T-helper 1 cell treated with Interleukin-12 subunit alpha and Interleukin-12 subunit beta and Interleukin-4 antibody, amounts not matched to agents 30 ng/mL and 1 ng/mL, for 36 hours (primary cell): ENCODE measurements around the gene PRUNE1. TPM values are rescaled to one million over a fixed set of nuclear protein-coding genes. Genes with fewer than 3 reads are reported as not detected.

Experiments
- intact Hi-C: fragments of 100-400 bp; cut with micrococcal nuclease; formaldehyde crosslinking; loops from one replicate; pipeline ENCODE4 v1.15.1; 2024
- total RNA-seq: library from RNA; stranded (reverse); gene quantifications from 2 replicates; pipeline ENCODE4 v1.2.3, GENCODE V29; 2022

PRUNE1 gene
- total RNA-seq, 1 donor from 2014 or later = 17.7 TPM

DNA sequence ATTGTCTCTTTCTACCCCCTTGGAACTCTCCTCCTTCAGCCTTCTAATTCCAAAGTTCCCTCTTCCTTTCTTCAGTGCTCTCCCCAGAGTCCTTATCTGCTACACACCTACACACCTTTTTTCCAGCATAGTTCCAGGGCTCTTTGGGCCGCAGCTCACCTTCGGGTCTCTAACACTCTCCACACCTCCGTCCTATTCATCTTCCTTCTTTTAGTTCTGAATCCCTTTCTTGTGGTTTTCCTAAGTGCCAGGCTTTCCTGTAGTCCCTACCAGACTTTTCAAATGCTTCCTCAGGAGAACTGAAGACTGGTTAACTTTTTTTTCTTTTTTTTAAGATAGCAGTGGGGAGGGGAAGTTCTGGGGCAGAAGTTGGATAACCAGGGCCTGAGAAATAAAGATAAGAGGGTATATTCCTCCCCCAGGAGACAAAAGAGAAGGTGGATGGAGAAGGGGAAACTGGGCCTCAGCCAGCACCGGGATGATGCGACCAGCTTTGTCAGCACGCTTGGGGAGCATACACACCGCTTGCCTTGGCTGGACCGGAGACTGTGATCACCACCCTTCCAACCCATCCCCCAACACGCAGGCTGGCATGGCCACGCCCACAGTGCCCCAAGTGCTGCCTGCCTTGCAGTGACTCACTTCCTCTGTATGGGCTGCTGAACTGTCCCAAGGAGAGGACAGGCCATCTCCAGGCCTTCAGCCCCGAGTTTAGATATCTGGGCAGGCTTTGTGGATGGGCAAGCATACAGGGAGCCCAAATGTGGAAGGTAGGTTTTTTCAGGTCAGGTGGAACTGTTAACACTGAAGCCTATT lies 31.2 kb upstream of the PRUNE1 start:
- intact Hi-C loops = loop anchor here (5.0 kb wide), 1 partner anchor 720 kb away; the partner anchor contains the start of gene CA14

DNA sequence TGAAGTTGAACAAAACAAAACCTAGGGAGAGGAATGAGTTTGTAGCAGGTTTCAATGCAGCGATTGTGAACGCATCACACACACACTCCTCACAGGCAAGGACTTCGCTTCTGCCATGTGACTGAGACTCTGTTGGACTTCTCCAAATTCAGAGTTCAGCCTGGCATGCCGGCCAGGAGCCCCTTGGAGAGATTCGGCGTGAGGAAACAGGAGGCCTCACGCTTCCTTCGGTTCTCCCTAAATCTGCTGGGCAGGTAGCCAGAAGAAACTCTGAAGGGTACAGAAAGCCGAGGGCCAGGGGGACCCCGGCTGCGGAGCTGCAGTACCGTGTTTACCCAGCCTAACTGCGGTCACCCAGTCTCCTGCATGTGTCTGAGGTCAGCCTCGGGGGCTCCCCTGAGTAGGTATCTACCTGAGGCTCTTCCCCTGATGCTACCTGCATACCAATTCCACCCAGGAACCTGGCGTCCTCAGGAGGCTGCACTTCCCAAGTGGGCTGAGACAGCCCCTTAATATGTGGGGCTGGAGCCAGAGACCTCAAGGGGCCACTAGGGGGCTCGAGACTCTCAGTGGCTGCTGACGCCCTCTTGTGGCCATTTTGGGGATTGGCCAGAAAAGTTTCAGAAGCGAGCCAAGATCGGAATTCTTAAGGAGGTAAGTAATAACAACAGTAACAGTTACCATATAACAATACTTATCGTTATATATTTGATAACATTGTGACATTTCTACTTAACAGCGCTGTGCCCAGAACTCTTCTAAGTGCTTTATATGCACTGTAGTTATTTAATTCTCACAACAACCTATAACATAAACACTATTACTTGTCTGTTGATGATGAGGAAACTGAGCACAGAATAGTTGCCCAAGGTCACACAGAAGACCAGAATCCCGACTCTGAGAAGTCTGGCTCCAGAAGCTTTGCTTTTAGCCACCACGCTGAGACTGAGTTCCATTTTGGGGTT lies 28.9 kb upstream of the PRUNE1 start:
- intact Hi-C loops = loop anchor here (1.0 to 5.0 kb wide), 12 partner anchors 17 to 722 kb away; partner anchors contain the start of genes ARNT, CA14, CTSS and ENSA

DNA sequence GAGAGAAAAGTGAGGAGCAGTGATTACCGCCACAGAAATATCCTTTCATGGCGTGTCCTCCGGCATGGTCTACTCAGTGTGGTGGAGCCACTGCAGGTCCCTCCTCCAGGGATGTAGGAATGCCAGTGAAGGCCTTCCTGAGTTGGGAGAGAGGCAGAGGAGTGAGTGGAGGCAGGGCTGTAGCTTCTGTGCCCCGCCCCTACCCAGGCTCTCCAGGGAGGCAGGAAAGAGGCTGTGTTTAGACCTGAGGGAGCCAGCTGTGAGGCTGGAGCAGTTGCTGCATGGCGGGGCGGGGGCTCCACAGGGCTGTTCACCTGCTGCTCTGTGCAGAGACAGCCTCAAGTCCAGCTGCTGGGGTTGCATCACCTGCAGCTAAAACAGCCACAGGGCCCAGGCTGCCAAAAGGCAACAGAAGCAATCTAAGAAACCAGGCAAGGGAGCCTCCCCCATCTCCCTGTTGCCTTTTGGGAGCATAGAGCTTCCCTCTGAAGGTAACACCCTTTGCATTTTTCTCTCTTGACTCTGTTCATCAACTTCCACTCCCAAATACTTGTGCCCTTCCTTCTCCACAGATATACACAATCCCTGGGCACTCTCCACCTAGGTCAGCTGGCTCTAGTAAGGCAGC lies 27.0 kb upstream of the PRUNE1 start:
- intact Hi-C loops = no loop called here

DNA sequence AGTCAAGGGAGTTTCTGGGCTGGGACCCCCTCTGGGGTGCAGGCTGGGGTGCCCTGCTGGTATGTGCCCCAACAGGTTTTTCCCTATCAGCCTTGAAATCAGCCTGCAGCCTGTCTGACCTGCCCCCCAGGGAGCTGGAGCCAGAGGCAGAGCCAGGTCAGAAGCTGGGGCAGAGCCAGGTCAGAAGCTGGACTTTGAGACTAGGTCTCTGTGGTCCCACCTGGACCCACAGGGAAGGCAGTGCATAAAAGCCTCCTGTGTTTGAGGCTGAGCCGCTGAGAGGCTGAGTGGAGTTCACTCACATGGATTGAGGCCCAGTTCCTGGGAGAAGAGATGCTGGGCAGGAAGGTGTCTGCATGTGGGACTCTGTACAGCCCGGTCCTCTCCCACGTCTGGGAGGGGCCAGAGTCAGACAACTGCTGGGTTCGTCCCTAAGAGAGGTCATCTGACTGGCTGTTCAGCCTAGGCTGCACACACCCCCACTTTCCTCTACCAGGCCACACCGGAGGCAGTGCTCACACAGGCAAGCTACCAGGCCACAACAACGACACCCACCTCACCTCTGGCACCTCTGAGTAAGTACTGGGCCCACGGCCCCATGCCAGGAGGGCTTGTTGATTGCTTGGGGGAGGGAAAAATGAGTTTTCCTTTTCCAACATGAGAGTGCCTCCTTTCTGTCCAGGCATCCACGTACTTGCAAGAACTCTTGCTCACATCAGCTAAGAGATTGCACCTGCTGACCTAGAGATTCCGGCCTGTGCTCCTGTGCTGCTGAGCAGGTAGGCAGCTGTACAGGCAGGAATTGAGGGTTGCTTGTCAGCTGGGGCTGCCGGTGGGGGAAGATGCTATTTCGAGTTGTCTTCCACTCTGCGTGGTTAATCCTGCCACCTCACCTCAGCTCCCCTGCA lies 26.2 kb upstream of the PRUNE1 start, which contains the start of gene ANXA9:
Gene ANXA9, plus strand, starts transcription at position 488 of the 908 bp plus-strand sequence. CDS start 814 bp downstream, outside the sequence.
- intact Hi-C loops = no loop called here

DNA sequence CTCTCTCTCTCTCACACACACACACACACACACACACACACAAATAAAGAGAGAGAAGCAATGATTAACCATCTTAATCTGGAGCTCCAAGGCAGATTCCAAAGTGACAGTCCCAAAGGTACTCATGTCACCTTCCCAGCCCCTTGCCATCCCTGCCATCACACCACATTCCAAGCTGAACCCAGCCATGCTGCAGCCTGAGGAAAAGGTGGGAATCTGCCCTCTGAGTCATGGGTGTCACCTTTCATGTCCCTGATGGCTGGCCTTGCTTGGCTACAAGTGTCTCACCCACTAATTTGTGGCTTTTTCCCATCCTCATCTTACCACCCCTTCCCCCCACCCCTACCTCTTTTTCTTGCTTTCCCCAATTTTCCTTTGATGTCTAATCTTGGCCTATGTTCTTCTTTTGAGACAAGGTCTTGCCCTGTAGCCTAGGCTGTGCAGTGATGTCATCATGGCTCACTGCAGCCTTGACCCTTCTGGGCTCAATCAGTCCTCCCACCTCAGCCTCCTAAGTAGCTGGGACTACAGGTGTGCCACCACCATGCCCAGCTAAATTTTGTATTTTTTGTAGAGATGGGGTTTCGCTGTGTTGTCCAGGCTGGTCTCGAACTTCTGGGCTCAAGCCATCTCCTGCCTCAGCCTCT lies 22.9 kb upstream of the PRUNE1 start:
- intact Hi-C loops = no loop called here

DNA sequence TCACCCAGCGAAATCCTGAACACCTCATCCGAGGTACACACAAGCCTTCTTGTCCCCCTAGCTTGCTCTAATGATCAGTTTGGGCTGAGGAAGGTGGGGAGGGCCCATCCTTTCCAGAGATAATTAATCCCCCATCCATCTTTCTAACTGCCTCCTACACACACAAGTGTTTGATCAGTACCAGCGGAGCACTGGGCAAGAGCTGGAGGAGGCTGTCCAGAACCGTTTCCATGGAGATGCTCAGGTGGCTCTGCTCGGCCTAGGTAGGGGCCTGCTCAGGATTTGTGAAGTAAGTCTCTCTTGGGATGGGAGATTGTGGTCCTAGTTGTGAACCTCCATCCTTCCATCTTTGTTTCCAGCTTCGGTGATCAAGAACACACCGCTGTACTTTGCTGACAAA lies 20.3 kb upstream of the PRUNE1 start:
- intact Hi-C loops = no loop called here

DNA sequence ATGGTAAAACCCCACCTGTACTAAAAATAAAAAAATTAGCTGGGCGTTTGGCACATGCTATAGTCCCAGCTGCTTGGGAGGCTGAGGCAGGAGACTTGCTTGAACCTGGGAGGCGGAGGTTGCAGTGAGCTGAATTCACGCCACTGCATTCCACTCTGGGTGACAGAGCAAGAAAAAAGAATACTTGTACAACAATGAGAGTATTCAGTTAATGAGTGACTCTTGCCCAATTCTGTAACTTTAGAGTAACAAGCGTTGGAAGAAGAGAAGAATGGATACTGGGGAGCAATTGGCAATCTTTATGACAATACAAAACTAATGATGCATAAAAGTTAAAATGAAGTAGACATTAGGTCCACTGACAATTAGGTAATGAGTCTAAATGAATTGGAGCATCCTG lies 15.6 kb upstream of the PRUNE1 start:
- intact Hi-C loops = no loop called here

DNA sequence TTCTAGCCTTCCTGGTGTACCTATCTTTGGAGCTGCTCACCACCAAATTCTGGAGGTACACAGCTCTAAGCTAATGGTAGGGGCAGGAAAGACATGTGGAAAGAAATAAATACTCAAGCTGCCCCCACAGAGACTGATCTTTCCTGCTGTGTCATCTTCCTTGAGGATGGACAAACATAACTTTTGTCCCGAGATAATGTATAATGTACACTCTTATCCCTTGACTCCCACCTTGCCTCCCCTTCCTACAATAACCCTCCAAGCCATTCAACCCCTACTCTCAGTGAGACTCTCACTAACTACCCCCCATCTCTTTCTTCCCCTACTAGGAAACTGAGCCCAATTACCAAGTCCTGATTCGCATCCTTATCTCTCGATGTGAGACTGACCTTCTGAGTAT lies 14.0 kb upstream of the PRUNE1 start:
- intact Hi-C loops = no loop called here

DNA sequence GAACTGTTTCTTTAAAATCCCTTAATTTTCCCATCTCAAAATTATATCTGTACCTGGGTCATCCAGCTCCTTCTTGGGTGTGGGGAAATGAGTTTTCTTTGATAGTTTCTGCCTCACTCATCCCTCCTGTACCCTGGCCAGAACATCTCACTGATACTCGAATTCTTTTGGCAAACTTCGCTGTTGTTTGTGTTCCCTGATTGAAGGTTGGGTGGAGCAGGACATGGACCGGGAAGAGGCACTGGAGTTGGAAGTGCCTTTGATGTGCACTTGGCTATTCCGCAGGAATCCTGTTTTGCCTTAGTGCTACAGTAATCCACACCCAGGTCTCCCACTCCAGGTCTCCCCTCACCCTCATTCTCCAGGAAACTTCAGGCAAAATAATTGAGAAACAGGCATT lies 12.8 kb upstream of the PRUNE1 start:
- intact Hi-C loops = loop anchor here (5.0 kb wide), 1 partner anchor 738 kb away; the partner anchor contains the start of gene CA14

DNA sequence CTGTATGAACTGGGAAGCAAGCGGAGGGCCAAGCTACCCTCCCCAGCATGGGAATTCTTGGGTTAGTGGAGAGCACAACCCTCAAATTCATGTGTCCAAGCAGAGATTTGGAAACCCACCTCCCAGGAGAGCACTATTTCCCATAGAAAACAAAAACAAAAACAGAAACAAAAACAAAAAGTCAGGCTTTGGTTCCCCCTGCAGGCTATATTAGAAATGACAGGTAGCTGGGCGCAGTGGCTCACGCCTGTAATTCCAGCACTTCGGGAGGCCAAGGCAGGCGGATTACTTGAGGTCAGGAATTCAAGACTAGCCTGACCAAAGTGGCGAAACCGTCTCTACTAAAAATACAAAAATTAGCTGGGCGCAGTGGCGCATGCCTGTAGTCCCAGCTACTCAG lies 12.4 kb upstream of the PRUNE1 start:
- intact Hi-C loops = loop anchor here (1.0 to 5.0 kb wide), 4 partner anchors 10 to 739 kb away; partner anchors contain the start of genes CA14 and MINDY1

DNA sequence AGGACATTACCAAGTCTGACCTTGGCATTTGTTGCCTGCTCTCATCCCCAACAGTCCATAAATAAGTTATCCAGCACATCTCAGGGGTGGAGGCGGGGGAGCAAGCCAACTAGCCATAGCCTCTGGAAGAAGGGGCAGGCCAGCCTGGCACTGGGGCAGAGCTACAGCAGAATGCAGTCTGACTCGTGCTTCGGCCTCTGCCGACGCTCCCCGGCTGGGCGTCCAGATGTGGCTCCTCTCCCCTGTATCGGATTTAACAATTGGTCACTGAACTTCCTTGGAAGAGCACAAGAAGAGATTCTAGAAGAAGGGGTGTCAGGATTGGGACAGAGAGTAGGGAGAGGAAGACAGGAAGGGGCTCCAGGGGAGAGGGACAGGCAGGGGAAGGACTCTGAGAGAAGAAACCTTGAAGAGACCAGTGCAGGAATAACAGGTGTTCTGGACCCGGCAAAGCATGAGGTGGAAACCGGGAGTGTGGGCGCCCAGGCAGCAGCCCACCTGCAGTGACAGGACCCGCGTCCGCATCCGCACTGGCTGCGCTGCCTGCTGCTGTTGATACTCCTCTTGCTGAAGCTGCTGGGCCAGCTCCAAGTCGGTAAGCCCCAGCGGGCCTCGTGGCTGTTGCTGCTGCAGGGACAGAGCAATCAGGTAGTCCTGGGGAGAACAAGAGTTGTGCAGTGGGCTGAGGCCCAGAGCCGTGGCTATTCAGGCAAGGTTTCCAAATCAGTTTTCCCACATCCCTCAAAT lies 10.9 kb upstream of the PRUNE1 start:
- intact Hi-C loops = loop anchor here (2.0 to 5.0 kb wide), 2 partner anchors 436 to 740 kb away; partner anchors contain the start of gene CA14

DNA sequence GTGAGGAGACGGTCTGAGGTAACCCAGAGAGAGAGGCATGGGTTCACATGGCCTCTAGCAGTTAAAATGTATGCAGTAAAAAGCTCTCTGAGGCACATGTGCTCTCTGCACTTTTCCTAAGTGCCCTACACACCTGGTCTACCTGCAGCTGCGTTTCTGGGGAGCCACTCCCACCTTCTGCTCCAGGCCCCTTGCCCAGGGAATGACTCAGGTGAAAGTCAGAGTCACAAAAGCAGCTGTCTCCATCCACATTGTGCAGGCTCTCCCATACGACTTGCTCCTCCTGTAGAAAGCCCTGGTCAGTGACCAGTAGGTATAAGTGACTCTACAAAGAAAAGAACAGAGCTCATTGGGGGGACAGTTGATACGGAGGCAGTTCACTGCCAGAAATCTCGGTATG lies 10.3 kb upstream of the PRUNE1 start:
- intact Hi-C loops = loop anchor here (2.0 to 5.0 kb wide), 2 partner anchors 437 to 741 kb away; partner anchors contain the start of gene CA14

DNA sequence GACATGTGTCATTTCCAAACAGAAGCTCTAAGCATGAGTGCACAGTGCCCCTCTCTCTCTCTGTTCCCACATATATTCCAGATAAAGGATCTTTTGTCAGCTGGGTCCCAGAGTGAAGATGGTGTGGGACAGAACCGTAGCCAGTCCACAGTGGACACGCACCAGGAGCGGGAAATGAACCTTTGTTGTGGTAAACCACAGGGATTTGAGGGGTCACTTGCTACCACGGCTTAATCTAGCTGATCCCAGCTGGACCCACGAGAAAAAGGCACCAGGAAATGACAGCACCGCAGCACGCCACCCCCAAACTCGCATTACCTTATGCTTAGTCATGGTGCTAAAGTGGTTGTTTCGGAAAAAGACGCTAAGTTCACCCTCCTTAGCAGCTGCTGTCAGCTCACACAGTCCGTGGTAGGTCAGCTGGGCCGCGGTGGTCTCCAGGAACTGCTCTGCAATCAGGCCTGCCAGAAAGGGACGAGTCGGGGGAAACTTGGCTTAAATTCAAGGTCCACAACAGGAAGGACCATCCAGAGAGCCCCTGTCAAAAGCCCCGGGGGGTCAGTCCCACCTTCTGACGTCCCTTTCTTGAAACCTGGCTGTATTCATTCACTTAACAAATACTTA lies 9.1 kb upstream of the PRUNE1 start:
- intact Hi-C loops = loop anchor here (5.0 kb wide), 1 partner anchor 742 kb away; the partner anchor contains the start of gene CA14

DNA sequence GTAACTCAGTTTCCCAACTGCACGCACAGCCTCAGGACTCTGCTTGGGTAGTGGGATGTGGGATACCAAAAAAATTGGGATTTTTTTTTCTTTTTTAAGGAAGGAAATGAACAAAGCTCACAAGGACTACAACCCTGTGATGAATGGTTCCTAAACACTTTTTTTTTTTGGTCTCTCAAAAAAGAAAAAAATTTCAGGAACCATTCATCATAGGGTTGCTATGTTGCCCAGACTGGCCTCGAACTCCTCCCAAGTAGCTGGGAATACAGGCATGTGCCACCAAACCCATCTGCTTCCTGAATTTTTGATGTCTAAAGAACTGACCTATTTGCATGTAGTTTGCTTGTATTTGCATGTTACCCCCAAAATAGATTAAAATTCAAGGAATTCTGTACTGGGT lies 8.3 kb upstream of the PRUNE1 start:
- intact Hi-C loops = loop anchor here (5.0 kb wide), 1 partner anchor 743 kb away; the partner anchor contains the start of gene CA14

DNA sequence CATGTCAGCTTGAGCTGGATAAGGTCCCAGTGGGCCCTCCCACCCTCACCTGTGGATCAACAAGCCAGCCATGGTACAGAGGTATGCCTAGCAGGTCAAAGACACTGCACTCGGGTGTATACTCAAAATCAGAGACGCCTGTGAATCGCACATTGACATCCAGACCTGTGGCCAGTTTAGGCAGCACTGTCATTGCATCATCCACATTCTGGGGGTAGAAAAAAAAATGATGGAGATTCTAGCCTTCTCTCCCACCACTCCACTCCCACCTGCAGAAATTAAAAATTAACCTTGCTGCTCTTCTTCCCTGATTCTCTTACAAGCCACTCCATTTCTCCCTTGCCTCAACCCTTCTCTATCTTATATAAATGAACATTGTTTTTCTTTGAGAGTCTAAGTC lies 7.8 kb upstream of the PRUNE1 start:
- intact Hi-C loops = no loop called here

DNA sequence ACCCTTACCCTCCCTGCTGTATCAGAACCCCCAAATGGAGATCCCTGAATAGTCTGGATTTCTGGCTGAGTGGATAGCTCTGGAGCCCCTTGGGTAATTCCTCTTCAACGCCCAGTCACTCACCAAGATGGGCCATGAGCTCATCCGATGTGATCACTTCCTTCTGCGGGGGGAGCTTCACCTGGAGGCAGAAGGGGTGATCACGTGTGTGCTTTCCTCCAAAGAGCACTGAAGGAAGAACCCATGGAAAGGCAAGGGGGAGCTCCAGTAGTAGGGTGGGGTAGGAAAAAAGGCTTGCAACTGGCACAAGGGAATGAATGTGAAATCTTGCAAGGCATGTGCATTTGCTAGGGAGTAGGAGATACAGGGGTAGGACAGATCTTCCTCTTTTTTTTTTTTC lies 6.6 kb upstream of the PRUNE1 start:
- intact Hi-C loops = no loop called here

DNA sequence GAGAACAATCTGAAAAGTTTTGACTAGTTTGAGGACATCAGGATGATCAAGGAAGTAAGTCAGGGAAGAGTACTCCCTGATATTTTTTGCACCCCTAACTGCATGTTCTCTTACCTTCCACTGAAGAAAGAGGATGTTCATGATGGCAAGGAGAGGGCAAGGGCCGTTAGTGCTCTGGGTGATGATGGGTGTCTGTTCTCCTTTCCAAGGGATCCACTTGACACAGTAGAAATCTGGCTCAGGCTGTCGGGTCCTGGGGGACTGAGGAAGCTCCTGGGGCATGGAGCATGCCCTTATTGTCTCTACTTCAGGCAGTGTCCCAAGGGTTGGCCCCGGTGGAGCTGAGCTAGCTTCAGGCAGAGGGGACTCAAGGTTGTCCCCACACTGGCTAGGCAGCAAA lies 6.2 kb upstream of the PRUNE1 start:
- intact Hi-C loops = no loop called here

DNA sequence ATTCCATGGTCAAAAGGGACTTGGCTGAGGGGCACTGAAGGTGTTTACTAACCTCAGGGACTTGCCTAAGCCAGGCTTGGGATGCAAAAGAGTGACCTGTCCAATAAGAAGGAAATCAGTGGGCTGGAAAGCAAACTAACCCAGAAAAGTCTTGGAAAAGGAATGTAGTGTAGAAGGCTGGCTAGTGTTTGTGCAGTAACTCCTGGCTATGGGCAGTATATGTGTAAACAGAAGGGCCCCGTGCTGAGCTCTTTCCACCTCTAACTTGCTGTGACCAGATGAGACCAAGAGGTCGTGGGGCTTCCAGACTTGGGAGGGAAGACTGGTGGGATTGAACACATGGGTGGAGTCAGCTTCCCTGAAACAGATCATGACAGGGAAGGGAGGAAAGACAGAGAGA lies 5.6 kb upstream of the PRUNE1 start:
- intact Hi-C loops = no loop called here
